Epithelial cell of esophagus (primary cell): ENCODE results near the gene POLR1H.
"Not testable (repeated sequence)": the region's sequence is repeated elsewhere in the genome, so short reads cannot be mapped to it uniquely, and the experiment has no call there.

Source experiments
- DNase-seq: peaks from one replicate; pipeline ENCODE4 v3.0.0; 2010; ENCODE audit warnings: low read depth
- H3K4me3 ChIP-seq: 2 replicates; pipeline ENCODE4 v1.5.1; 2011; ENCODE audit warnings: mild to moderate bottlenecking, low read length, control low read depth
- TF ChIP-seq, protein P1 (sequence below): IDR thresholded peaks from 2 replicates; pipeline ENCODE4 v1.5.1; 2011; ENCODE audit warnings: low read depth, mild to moderate bottlenecking, low read length, control low read depth, inconsistent platforms; ENCODE audit not compliant: insufficient read depth; ENCODE audit errors: missing control alignments

POLR1H gene

GRCh38 chr6:30029588-30029987 lies 31.5 kb upstream of the POLR1H start:
- TF ChIP-seq, protein P1, sequence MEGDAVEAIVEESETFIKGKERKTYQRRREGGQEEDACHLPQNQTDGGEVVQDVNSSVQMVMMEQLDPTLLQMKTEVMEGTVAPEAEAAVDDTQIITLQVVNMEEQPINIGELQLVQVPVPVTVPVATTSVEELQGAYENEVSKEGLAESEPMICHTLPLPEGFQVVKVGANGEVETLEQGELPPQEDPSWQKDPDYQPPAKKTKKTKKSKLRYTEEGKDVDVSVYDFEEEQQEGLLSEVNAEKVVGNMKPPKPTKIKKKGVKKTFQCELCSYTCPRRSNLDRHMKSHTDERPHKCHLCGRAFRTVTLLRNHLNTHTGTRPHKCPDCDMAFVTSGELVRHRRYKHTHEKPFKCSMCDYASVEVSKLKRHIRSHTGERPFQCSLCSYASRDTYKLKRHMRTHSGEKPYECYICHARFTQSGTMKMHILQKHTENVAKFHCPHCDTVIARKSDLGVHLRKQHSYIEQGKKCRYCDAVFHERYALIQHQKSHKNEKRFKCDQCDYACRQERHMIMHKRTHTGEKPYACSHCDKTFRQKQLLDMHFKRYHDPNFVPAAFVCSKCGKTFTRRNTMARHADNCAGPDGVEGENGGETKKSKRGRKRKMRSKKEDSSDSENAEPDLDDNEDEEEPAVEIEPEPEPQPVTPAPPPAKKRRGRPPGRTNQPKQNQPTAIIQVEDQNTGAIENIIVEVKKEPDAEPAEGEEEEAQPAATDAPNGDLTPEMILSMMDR: no peak
- no peak for DNase-seq
- no peak overlapping the region for H3K4me3 ChIP-seq

DNA sequence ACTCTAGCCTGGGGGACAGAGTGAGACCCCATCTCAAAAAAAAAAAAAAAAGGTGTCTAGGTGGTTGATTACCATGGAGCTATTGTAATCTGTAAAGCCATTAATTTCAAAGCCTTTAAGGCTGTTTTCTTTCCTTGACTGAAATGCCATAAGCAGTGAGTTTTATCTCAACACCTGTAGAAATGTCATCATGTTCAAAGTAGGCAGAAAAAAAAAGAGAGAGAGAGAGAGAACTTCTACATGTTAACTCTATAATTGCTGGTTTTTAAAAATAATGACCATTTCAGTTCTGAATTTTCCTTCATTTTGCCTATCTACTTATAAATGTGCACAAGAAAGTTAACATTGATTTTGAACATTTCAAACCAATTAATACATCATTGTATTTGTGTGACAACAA lies 29.7 kb upstream of the POLR1H start:
- TF ChIP-seq, protein P1: no peak
- DNase-seq: no peak

DNA sequence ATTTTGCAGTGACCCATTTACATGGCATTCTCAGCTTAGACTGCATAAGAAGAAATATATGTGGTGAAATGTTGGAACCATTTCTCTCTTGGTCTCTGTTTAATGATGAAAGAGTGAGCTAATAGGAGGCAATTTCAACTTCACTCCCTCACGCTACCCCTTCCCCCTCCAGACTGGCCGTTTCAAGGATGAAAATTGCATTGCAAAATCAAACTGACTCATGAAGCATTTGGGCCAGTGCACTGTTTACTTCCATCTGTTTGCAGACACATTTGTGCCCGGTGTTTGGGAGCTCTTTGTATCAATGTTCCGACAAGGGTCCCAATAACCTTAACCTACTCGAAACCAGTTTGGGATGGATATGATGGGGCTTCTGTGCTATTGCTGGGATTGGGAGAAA lies 27.6 kb upstream of the POLR1H start:
- not testable (repeated sequence) for DNase-seq, H3K4me3 ChIP-seq

More for the DNA sequence above, 29.7 kb upstream of the POLR1H start:
- no peak overlapping the region for H3K4me3 ChIP-seq

- no peak overlapping the region for H3K4me3 ChIP-seq
- DNase-seq: no peak
- TF ChIP-seq, protein P1: no peak
Measured at GRCh38 chr6:30035784-30036183, 25.3 kb upstream of the POLR1H start.

GRCh38 chr6:30037182-30037788 lies 23.8 kb upstream of the POLR1H start:
- DNase-seq: peak; percentile 41
- H3K4me3 ChIP-seq: no peak overlapping the region
- TF ChIP-seq, protein P1: peak; percentile 69

DNA sequence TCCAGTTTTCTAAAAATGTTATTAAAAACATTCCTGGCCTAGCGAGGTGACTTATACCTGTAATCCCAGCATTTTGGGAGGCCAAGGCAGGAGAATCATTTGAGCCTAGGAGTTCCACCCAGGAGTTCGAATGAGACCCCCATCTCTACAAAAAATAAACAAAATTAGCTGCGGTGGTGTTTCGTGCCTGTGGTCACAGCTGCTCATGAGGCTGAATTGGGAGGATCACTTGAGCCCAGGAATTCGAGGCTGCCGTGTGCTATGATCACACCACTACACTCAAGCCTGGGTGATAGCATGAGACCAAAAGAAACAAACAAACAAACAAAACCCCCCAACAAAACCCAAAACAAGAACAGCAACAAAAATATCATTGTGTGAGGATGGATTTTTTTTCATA lies 19.8 kb upstream of the POLR1H start:
- DNase-seq: no peak
- TF ChIP-seq, protein P1: no peak
- H3K4me3 ChIP-seq: no peak overlapping the region

- no peak overlapping the region for H3K4me3 ChIP-seq
- no peak for DNase-seq
- TF ChIP-seq, protein P1: no peak
Measured at GRCh38 chr6:30041821-30042220, 19.2 kb upstream of the POLR1H start.
